Uterus (tissue), 2 donors: ENCODE data around the gene TOGARAM1.

Experiments
- POLR2A ChIP-seq, 2 donors: fragments of 450-650 bp; IDR thresholded peaks; one replicate each; pipeline ENCODE4 v1.6.1; 2016; ENCODE audit warnings: antibody characterized with exemption in 2 of 2, mild to moderate bottlenecking in 1 of 2, moderate library complexity in 1 of 2
- TF ChIP-seq, protein P1 (sequence below), 4 experiments: fragments of 200-600 bp in 2 of 4; fragments of 450-650 bp in 2 of 4; sonication (generic) in 2 of 4; IDR thresholded peaks; one replicate each; pipeline ENCODE4 v1.5.1; 2016 to 2019; ENCODE audit warnings: antibody characterized with exemption in 4 of 4, mild to moderate bottlenecking in 2 of 4, moderate library complexity in 1 of 4

DNA sequence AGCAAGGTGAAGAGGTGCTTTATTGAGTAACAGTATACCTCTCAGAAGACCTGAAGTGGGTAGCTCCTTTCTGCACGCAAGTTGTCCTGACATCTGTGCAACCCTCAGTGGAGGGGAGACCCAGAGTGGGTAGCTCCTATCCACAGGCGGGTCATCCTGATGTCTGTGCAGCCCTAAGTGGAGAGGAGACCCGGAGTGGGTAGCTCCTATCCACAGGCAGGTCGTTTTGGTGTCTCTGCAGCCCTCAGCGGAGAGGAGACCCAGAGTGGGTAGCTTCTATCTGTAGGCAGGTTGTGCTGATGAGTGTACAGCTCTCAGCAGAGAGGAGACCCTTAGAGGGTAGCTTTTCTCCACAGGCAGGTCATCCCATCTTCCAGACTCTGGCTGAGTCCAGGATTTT is 76.9 kb downstream of the TOGARAM1 start:
- TF ChIP-seq, protein P1, sequence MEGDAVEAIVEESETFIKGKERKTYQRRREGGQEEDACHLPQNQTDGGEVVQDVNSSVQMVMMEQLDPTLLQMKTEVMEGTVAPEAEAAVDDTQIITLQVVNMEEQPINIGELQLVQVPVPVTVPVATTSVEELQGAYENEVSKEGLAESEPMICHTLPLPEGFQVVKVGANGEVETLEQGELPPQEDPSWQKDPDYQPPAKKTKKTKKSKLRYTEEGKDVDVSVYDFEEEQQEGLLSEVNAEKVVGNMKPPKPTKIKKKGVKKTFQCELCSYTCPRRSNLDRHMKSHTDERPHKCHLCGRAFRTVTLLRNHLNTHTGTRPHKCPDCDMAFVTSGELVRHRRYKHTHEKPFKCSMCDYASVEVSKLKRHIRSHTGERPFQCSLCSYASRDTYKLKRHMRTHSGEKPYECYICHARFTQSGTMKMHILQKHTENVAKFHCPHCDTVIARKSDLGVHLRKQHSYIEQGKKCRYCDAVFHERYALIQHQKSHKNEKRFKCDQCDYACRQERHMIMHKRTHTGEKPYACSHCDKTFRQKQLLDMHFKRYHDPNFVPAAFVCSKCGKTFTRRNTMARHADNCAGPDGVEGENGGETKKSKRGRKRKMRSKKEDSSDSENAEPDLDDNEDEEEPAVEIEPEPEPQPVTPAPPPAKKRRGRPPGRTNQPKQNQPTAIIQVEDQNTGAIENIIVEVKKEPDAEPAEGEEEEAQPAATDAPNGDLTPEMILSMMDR (IDR thresholded peaks at IDR 0.05): no peak
- no peak for TF ChIP-seq POLR2A (IDR thresholded peaks at IDR 0.05)
